Ovary (tissue), 3 donors: ENCODE measurements around the gene AGMAT.
"Not testable (repeated sequence)": the region's sequence is repeated elsewhere in the genome, so short reads cannot be mapped to it uniquely, and the experiment has no call there.

Experiments
- EP300 ChIP-seq: sonication (generic); formaldehyde crosslinking; IDR thresholded peaks from one replicate; pipeline ENCODE4 v1.6.1; 2017; ENCODE audit warnings: antibody characterized with exemption
- POLR2A ChIP-seq: fragments of 450-650 bp; IDR thresholded peaks from one replicate; pipeline ENCODE4 v1.6.1; 2017; ENCODE audit warnings: antibody characterized with exemption, mild to moderate bottlenecking, moderate library complexity
- TF ChIP-seq, protein P1 (sequence below), 3 donors: fragments of 450-650 bp in 2 of 3; fragments of 200-600 bp in 1 of 3; IDR thresholded peaks; one replicate each; pipeline versions ENCODE4 v1.5.1 to v1.8.0; 2016 to 2022; ENCODE audit warnings: antibody characterized with exemption in 3 of 3, mild to moderate bottlenecking in 1 of 3
- donor health status: DM: no; HTN: no; CAD: no.

DNA sequence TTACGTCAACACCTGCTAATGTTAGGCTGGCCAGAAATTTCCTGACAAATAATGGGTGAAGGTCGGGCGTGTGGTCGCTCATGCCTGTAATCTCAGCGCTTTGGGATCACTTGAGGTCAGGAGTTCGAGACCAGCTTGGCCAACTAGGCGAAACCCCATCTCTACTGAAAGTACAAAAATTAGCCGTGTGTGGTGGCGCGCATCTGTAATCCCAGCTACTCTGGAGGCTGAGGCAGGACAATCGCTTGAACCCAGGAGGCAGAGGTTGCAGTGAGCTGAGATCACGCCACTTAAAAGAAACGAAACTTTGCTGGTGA lies 19.1 kb upstream of the AGMAT start:
- TF ChIP-seq, protein P1, sequence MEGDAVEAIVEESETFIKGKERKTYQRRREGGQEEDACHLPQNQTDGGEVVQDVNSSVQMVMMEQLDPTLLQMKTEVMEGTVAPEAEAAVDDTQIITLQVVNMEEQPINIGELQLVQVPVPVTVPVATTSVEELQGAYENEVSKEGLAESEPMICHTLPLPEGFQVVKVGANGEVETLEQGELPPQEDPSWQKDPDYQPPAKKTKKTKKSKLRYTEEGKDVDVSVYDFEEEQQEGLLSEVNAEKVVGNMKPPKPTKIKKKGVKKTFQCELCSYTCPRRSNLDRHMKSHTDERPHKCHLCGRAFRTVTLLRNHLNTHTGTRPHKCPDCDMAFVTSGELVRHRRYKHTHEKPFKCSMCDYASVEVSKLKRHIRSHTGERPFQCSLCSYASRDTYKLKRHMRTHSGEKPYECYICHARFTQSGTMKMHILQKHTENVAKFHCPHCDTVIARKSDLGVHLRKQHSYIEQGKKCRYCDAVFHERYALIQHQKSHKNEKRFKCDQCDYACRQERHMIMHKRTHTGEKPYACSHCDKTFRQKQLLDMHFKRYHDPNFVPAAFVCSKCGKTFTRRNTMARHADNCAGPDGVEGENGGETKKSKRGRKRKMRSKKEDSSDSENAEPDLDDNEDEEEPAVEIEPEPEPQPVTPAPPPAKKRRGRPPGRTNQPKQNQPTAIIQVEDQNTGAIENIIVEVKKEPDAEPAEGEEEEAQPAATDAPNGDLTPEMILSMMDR (IDR thresholded peaks at IDR 0.05), result not testable (repeated sequence)
- not testable (repeated sequence) for TF ChIP-seq POLR2A, EP300
